ENCODE results near the gene SAMD5. TPM values are rescaled to one million over a fixed set of nuclear protein-coding genes. Genes with fewer than 3 reads are reported as not detected.
A peak's percentile ranks its signal among the peaks of the same experiment; 100 is the strongest.

SAMD5 gene
- total RNA-seq, 1 donor from 2014 or later, result 18.6 TPM

GRCh38 chr6:147504848-147505247 lies 3.6 kb upstream of the SAMD5 start:
- TF ChIP-seq, protein P1, sequence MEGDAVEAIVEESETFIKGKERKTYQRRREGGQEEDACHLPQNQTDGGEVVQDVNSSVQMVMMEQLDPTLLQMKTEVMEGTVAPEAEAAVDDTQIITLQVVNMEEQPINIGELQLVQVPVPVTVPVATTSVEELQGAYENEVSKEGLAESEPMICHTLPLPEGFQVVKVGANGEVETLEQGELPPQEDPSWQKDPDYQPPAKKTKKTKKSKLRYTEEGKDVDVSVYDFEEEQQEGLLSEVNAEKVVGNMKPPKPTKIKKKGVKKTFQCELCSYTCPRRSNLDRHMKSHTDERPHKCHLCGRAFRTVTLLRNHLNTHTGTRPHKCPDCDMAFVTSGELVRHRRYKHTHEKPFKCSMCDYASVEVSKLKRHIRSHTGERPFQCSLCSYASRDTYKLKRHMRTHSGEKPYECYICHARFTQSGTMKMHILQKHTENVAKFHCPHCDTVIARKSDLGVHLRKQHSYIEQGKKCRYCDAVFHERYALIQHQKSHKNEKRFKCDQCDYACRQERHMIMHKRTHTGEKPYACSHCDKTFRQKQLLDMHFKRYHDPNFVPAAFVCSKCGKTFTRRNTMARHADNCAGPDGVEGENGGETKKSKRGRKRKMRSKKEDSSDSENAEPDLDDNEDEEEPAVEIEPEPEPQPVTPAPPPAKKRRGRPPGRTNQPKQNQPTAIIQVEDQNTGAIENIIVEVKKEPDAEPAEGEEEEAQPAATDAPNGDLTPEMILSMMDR (IDR thresholded peaks at IDR 0.05), result no peak
- H3K36me3 Mint-ChIP-seq (ENCODE audit: unreplicated experiment), result no peaks in the 10 kb centered on the region
- H3K27ac Mint-ChIP-seq (ENCODE audit: unreplicated experiment), result no peak overlapping the region
- no peaks in the 10 kb centered on the region for H3K27me3 Mint-ChIP-seq (ENCODE audit: unreplicated experiment)
- H3K9me3 Mint-ChIP-seq (ENCODE audit: unreplicated experiment), result no peaks in the 10 kb centered on the region
- H3K4me3 Mint-ChIP-seq (ENCODE audit: unreplicated experiment), result no peak overlapping the region
- H3K4me1 Mint-ChIP-seq (ENCODE audit: unreplicated experiment), result peaks cover 16% of the 10 kb centered on the region
- no peak for DNase-seq (ENCODE audit: extremely low spot score, unreplicated experiment)

- H3K27me3 Mint-ChIP-seq (ENCODE audit: unreplicated experiment), result no peaks in the 10 kb centered on the region
- peaks cover 28% of the 10 kb centered on the region for H3K4me1 Mint-ChIP-seq (ENCODE audit: unreplicated experiment)
- H3K36me3 Mint-ChIP-seq (ENCODE audit: unreplicated experiment), result no peaks in the 10 kb centered on the region
- H3K9me3 Mint-ChIP-seq (ENCODE audit: unreplicated experiment), result no peaks in the 10 kb centered on the region
- peak overlapping the region; percentile 83 for H3K27ac Mint-ChIP-seq (ENCODE audit: unreplicated experiment)
- TF ChIP-seq, protein P1 (IDR thresholded peaks at IDR 0.05), result peak; percentile 97
- peak overlapping the region; percentile 87 for H3K4me3 Mint-ChIP-seq (ENCODE audit: unreplicated experiment)
- peak; percentile 94 for DNase-seq (ENCODE audit: extremely low spot score, unreplicated experiment)
Observed at GRCh38 chr6:147506704-147507114, 1.8 kb upstream of the SAMD5 start.

GRCh38 chr6:147507162-147508041 lies 1.1 kb upstream of the SAMD5 start:
- TF ChIP-seq, protein P1 (IDR thresholded peaks at IDR 0.05), result no peak
- DNase-seq (ENCODE audit: extremely low spot score, unreplicated experiment), result peak; percentile 86

DNA sequence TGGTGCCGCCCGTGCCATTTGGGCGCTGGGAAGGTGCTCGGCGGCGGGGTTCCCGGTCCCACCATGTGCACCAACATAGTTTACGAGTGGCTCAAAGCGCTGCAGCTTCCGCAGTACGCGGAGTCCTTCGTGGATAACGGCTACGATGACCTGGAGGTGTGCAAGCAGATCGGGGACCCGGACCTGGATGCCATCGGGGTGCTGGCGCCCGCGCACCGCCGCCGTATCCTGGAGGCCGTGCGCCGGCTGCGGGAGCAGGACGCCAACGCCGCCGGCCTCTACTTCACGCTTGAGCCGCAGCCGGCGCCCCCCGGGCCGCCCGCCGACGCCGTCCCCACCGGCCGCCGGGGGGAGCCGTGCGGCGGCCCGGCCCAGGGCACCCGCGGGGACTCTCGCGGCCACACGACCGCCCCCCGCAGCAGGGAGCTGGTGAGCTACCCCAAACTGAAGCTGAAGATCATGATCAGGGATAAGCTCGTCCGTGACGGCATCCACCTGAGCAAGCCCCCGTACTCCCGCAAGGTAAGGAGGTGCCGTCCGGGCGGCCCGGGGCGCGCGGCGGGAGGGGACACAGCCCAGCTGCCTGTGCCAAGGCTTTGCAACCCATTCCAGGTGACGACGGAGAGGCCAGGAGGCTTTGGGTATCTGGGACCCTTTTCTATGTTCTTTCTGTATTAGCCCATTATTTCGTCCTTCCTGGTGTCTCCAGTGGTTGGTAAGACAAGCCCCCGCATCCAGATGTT lies 547 bp downstream of the SAMD5 start:
- Mint-ChIP-seq H3K9me3 (ENCODE audit: unreplicated experiment) (no peaks in the 10 kb centered on the region), H3K4me1 (ENCODE audit: unreplicated experiment) (peaks cover 28% of the 10 kb centered on the region), H3K27ac (ENCODE audit: unreplicated experiment) (peak overlapping the region; percentile 76), H3K36me3 (ENCODE audit: unreplicated experiment) (peaks cover 2% of the 10 kb centered on the region), H3K4me3 (ENCODE audit: unreplicated experiment) (peak overlapping the region; percentile 93), H3K27me3 (ENCODE audit: unreplicated experiment) (no peaks in the 10 kb centered on the region)
- TF ChIP-seq, protein P1 (IDR thresholded peaks at IDR 0.05), result peak; percentile 35
- DNase-seq (ENCODE audit: extremely low spot score, unreplicated experiment), result no peak

More at GRCh38 chr6:147507162-147508041, 1.1 kb upstream of the SAMD5 start:
- Mint-ChIP-seq H3K27me3 (ENCODE audit: unreplicated experiment) (no peaks in the 10 kb centered on the region), H3K27ac (ENCODE audit: unreplicated experiment) (peak overlapping the region; percentile 83), H3K9me3 (ENCODE audit: unreplicated experiment) (no peaks in the 10 kb centered on the region), H3K36me3 (ENCODE audit: unreplicated experiment) (peaks cover 2% of the 10 kb centered on the region), H3K4me1 (ENCODE audit: unreplicated experiment) (peaks cover 28% of the 10 kb centered on the region), H3K4me3 (ENCODE audit: unreplicated experiment) (peak overlapping the region; percentile 87)

GRCh38 chr6:147509891-147510290 lies 1.4 kb downstream of the SAMD5 start:
- DNase-seq (ENCODE audit: extremely low spot score, unreplicated experiment), result no peak
- Mint-ChIP-seq H3K27ac (ENCODE audit: unreplicated experiment) (peak overlapping the region; percentile 63), H3K4me3 (ENCODE audit: unreplicated experiment) (peak overlapping the region; percentile 76), H3K9me3 (ENCODE audit: unreplicated experiment) (no peaks in the 10 kb centered on the region), H3K36me3 (ENCODE audit: unreplicated experiment) (peaks cover 5% of the 10 kb centered on the region), H3K27me3 (ENCODE audit: unreplicated experiment) (no peaks in the 10 kb centered on the region), H3K4me1 (ENCODE audit: unreplicated experiment) (peaks cover 31% of the 10 kb centered on the region)
- TF ChIP-seq, protein P1 (IDR thresholded peaks at IDR 0.05), result no peak

Measured in osteocyte (in vitro differentiated cells).